EL (cell line): ENCODE data around the gene CFAP20.
A peak's percentile ranks its signal among the peaks of the same experiment; 100 is the strongest.

Source experiments
- DNase-seq: peaks from one replicate; pipeline ENCODE4 v3.0.0-alpha.2; 2016

CFAP20 gene

DNA sequence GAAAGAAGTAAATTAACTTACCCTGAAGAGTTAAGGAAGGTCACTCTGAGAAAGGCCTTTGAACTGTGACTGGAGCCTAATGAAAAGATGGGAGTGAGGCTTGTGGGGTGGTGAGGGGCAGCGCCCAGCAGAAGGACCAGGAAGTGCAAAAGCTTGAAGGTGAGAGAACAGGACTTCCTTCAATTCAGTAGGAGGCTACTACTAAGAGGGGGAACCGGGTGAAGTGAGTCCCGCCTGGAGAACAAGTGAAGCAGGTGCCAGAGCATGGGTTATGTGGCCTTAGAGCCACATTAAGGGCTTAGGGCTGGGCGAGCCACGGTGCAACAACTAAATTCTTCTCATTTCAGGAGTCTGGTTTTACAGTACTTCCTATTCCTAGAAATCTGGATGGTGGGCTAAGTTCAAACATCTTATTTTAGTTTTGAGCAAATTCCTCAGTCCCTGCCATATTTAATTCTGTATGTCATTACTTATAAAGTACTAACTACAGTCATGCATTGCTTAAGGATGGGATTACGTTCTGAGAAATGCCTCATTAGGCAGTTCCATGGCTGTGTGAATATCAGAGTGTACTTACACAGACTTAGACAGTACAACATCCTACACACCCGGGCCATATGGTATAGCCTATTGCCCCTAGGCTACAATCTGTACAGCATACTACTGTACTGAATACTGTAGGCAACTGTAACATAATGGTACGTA lies 5.1 kb downstream of the CFAP20 start:
- DNase-seq: no peak

- no peak for DNase-seq
These were observed 8.0 kb downstream of the CFAP20 start for GRCh38 chr16:58121132-58121531.

GRCh38 chr16:58120234-58120633 lies 8.9 kb downstream of the CFAP20 start:
- DNase-seq: no peak

GRCh38 chr16:58119509-58119845 lies 9.7 kb downstream of the CFAP20 start:
- no peak for DNase-seq

- DNase-seq: no peak
These were observed 10.2 kb downstream of the CFAP20 start for GRCh38 chr16:58118801-58119508.

GRCh38 chr16:58116529-58116928 lies 12.7 kb downstream of the CFAP20 start:
- no peak for DNase-seq

GRCh38 chr16:58116081-58116480 lies 13.1 kb downstream of the CFAP20 start:
- no peak for DNase-seq

DNA sequence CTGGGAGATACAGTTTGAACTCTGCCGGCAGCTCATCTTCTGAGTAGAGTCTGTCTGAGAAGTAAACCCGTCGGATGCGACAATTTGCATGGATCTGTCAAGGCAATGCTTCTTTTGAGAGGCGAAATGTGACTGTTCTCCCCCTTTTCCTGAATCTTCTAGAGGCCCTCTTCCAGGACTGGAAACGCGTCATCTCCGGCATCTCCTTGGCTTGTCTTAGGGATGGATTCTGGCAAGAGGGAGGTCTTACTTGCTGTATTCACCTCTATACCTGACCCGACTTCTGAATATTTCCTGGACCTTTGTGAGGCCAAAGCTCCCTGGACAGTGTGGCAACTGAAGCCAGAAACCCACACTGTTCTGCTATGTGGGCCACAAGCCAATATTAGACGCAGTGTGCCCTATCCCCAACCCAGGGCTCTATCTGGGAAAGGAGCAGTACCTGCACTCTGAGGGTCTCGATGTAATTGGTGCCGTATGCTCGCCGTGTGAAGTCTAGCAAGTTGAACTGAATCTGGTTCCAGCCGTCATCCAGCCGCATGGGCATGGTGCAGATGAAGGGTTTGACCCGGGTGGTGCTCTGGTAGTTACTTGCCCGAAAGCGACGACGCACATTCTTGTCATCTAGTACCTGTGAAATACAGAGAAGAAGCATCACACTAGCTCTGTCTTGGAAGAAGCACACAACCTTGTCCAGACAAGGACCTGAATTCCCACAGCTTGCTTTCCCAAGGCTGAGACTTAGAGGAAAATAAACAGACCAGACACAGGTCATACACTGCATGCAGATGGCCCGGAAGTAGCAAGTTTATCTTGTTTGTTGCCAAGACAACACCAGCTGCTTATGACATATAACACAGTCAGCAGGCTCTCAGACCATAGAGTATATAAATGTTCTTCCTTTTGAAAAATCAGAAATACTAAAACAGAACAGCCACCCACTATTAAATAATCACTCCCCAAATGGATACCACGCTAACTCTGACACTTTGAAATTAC lies 14.1 kb downstream of the CFAP20 start:
- DNase-seq: no peak

DNA sequence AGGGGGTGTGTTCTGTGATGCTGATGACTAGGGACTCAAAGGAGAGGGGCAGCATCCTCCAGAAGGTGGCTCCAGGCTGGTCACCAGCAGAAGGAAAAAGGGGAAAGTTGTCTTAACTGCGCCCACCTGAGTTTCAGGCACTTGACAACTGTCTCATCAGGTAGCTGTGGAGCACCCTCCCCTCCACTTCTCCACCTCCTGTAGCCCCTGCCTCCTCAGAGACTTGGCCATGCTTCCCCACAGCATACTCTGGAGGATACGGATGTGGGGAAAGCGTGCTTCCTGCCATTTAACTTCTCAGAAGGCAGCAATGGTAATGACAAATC lies 17.9 kb downstream of the CFAP20 start:
- DNase-seq: no peak

DNA sequence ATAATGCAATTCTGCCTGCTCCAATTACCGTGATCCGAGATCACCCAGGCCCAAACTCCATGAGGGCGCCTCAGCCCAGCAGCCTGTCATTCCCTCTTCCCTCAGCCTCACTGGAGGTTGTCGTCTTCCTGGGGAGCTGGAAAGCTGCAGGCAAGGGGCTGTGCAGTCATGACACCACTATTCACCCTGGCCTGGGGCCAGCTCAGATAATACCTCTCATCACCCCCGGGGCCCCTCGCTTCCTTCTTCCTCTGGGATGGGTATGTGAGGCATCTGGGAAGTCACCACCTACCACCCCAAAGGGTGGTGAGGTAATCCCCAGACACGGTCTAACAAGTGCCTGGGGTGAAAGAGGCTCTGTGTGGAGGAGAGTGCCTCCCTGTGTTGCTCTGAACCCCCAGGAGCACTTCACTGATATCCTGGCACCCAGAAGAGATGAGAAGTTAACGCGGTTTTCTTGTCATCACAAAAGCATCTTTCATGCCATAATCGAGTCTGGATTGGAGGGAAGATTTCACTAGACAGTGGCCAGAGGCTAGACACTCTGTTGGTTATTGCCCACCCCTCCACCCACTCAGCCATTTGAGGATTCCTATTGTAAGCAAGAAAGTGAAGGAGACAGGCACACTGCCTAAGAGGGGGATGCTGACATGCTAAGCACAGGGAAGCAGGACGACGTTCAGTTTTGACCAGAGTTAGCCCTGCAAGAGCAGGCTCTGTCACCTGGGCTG lies 18.4 kb downstream of the CFAP20 start:
- peak; percentile 99 for DNase-seq

GRCh38 chr16:58109881-58110280 lies 19.3 kb downstream of the CFAP20 start:
- DNase-seq: no peak

DNA sequence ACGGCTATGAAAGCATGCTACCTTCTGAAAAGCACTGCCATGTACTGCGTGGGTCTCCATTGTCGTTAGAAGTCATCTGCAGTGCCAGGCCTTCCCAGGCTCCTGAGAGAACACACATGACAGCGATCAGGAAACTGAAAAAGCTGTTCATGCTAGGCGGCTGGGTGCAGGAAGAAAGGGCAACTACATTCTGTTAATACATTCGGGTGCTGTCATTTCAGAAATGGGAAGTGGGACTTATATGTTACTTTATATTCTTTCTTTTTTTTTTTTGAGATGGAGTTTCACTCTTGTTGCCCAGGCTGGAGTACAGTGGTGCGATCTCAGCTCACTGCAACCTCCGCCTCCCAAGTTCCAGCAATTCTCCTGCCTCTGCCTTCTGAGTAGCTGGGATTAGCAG lies 19.9 kb downstream of the CFAP20 start:
- DNase-seq: no peak

GRCh38 chr16:58107709-58108108 lies 21.5 kb downstream of the CFAP20 start:
- DNase-seq: no peak

DNA sequence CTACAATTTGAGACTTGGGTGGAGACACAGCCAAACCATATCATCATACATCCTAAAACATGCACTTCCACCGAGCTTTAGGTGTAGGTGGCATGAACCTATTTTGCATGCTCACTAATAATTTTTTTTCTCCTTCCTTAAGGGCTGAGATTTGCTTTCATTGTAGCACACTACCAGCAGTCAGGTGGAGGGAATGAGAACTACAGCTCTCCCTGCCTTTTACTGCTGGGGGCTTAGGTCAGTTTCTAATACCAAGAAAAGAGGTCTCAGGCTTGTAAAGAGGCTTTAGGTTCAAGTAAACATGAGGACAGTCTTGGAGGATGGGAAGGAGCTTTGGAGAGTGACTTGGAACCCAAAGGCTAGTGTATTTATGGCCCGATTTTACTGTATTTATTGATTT lies 22.0 kb downstream of the CFAP20 start:
- DNase-seq: no peak

GRCh38 chr16:58105631-58106030 lies 23.6 kb downstream of the CFAP20 start:
- DNase-seq: no peak

- DNase-seq: no peak
These were observed 26.4 kb downstream of the CFAP20 start for GRCh38 chr16:58102665-58103392.

- no peak for DNase-seq
These were observed 29.3 kb downstream of the CFAP20 start for GRCh38 chr16:58099956-58100300.

GRCh38 chr16:58099097-58099955 lies 29.9 kb downstream of the CFAP20 start:
- DNase-seq: no peak

GRCh38 chr16:58098207-58099096 lies 30.7 kb downstream of the CFAP20 start:
- DNase-seq: peak; percentile 84

GRCh38 chr16:58096249-58096648 lies 32.9 kb downstream of the CFAP20 start:
- DNase-seq: no peak
